ENCODE results near the gene PARP16.
"Not testable (repeated sequence)": the region's sequence is repeated elsewhere in the genome, so short reads cannot be mapped to it uniquely, and the experiment has no call there.

The PARP16 gene

GRCh38 chr15:65275728-65276126 is 11.0 kb downstream of the PARP16 start:
- DNase-seq (ENCODE audit: low spot score): no peak

DNA sequence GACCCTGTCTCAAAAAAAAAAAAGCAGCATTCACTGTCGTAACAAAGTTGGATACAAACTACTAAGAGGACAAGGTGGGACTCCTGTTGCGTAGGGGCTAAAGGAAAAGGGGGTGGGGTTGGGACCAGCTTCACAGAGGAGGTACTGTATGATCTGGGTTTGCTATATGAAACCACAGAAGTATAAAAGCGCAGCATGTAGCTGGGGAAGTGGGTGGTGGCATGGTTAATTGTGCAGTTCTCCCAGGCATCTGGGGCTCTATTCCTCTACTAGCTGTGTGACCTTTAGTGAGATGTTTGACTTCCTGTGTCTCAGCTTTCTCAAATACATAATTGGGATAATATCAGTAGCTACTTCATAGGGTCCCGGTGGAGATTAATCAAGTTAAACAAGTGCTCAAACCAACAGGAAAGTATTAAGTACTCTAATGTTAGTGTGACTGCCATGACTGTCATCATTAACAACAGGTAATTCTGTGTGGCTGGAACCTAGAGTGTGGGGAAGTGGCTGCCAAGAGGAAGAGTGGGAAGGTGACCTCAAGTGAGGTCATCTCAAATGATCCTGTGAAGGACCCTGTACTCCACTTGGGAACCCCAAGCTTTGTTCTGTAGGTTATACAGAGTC is 11.5 kb downstream of the PARP16 start:
- DNase-seq (ENCODE audit: low spot score): no peak

GRCh38 chr15:65270811-65271545 is 15.7 kb downstream of the PARP16 start:
- peak; percentile 72 for DNase-seq (ENCODE audit: low spot score)

- DNase-seq (ENCODE audit: low spot score): no peak
Observed at GRCh38 chr15:65268411-65268810, 18.3 kb downstream of the PARP16 start.

DNA sequence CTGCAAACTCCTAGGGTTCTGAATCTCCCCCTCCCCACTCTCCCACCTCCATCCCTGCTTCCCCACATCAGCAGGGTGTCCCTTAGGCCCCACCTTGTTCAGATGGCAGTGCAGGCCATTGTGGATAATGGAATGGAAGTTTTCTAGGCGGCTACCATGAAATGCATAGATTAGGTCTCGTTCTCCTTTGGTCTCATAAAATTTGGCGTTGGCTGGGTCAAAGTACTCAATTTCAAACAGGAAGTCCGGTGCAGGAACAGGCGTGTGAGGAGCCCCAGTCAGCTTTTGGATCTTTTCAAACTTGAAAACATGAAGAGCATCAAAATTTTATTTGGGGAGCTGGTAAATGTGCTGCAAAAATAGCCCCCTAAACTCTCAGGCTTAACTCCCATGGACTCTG is 20.2 kb downstream of the PARP16 start:
- DNase-seq (ENCODE audit: low spot score): no peak

GRCh38 chr15:65264863-65265430 is 21.7 kb downstream of the PARP16 start:
- DNase-seq (ENCODE audit: low spot score): no peak

DNA sequence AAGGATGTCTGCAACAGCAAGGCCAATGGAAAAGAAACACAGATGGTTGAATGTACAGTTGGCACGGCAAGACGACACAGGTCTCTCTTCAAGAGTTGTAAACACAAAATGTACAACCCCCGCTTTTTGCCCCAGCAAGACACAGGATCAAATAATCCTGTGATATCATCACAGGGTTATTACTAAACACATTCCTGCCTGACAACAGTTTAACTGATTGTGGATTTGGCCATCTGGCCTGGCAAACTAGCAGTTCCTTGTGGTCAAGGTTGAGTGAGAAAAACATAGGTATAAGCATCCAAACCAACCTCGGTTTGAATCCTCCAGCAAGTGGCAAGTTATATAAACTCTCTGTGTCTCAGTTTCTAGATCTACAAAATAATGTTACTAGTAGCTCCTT is 23.4 kb downstream of the PARP16 start:
- DNase-seq (ENCODE audit: low spot score): no peak

DNA sequence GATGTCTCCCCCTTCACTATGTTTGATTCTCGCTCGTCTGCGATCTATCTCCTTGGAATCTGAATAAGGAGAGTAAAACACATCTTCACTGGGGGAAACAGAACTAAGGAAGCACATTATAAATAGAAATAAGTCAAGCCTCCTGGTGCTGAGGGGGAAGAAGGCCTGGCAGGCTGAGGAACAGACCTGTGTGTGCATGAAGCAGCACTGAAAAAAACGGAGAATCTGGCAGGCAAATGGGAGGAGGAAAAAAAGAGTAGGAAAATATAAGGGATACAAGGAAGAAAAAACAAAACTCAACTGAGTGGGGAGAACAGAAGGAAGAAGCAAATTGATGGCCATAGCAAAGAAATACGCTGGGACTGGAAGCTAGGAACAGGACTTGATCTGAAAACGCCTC is 25.7 kb downstream of the PARP16 start:
- DNase-seq (ENCODE audit: low spot score): no peak

DNA sequence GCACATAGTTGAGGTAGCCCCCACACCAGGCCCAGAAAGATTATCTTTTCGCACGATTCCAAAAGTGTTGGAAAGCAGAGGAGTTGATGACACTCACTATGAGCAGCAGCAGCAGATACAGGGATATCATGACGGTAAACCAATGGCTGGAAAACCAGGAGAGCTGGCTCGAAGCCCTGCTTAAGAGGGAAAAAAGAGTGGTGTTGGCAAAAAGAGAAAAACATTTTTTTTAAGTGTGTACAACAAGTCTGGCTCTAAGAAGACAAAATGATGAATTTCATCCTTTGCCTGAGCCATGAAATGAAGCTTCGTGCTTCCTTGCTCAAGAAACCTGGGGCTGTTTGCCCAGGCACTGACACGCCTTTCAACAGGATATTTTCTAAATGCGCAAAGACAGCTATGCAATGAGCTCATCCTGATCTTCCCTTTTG is 27.3 kb downstream of the PARP16 start:
- DNase-seq (ENCODE audit: low spot score): no peak

DNA sequence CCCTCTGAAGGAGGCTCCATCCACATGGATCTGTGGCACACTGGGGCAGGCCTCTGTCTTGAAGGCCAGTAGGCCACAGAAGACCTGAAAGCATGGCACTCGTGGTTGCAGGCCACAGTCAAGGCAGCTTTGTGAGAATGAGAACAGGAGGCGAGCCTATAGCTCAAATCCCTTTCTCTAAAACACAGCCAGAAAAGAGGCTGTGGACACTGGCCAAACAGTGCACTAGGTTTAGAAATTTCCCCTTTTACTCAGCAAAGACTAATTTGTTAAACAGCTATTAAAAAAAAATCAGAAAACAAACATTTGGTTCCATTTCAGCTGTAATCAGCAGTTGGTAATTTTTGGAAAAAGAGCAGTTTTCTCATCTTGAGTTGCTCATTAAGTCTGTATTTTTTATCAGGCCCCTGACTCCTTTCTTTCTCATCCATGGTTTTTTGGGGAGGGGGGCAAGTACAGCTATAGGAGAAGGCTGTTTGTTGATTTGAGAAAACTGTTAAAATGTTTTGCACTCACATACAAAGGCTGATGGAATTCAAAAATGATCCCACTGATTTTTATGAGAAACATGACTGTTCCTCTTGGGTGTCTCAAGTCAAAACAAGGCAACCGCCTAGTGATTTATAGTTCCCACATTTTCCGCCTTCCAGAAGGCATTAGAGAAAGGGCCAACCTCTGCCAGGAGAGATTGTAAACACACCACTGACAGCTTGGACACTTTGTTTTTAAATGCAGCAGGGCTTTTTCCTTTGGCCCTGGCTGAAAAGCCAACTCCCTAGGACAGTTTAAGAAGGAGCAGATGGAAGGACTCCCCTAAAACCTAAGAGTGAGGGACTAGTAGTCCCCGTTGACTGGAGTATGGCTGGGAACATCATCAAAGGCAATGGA is 28.1 kb downstream of the PARP16 start:
- DNase-seq (ENCODE audit: low spot score): no peak

DNA sequence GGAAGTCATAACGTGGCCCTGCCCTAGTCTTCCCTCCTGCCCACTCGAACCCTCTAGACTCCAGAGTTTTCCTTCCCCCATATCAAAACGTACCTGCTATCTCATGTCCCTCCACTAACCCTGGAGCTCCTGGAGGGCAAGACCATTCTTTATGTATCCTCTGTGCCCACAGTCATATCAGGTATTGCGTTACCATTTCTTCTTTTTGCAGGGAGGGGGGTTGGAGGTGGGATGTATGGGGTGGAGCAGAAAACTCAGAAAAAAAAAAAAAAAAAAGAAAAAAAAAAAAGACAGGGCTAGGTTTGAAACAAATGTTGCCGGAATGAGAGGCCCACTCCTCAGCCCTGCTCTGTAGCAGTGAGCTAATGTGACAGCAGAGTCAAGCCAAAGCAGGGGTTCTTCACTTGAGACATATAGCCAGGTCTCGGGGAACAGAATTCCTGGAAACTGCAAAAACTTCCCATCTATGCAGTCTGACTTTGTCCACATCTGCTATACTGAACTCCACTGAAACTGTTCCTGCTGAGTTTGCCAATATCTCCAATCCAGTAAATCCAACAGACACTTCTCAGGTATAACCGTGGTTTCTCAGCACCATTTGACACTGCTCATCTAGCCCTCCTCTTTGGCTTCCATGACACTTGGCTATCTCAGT is 31.1 kb downstream of the PARP16 start:
- DNase-seq (ENCODE audit: low spot score): no peak

DNA sequence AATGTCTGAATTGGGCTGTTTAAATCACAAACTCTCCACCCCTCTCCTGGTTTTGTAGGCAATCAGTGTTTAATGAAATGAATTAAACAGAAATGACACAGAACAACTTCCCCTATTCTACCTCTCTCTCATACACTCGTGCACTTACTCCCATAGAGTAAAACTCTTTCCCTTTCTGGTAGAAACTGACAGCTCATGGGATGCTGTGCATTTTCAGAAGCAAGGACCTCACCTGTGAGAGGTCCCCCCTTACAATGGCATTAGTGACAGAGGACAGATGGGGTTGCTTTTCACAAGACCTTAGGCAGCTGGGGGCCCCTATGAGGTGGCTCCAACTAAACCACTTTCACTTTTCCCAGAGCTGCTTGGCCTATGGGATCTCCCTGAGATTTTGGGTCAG is 31.9 kb downstream of the PARP16 start:
- DNase-seq (ENCODE audit: low spot score): no peak

DNA sequence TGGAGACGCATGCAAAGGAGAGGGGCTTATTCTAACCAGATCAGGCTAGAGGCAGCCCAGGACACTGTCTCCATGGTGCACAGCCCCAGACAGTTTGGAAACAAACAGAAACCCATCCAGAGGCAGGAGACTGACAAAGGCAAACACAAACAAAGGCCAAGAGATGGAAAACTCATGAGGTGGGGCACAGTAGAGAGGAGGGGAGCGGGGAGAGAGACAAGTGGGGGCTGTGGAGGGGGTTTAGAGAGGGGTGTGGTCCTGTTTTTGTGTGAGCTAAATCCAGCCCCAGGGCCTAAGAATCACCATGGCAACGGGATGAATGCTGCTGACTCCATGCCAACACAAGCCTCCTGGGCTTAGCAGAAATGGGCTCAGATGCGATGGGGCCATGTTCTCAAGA is 32.3 kb downstream of the PARP16 start:
- DNase-seq (ENCODE audit: low spot score): no peak

DNA sequence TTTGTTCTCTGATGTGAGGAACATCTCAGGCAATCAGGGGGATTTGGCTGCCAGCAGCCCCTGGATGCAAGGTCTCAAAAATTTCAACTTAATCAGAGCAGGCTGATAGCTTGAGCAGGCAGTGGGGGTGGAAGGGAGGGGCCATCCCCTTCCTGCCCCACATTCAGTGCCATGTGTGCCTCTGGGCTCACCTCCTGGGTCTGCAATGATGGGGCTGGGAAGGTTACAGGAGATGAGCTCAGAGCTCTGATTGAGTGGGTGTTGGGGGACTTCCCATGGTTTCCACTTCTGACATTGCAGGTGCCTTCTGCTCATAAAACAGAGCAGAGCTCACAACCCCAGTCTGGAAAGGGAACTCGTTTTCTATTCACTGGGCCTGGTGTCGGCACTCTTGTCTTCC is 37.0 kb downstream of the PARP16 start:
- DNase-seq (ENCODE audit: low spot score): no peak

- DNase-seq (ENCODE audit: low spot score): no peak
Observed at GRCh38 chr15:65248511-65249255, 38.0 kb downstream of the PARP16 start.

DNA sequence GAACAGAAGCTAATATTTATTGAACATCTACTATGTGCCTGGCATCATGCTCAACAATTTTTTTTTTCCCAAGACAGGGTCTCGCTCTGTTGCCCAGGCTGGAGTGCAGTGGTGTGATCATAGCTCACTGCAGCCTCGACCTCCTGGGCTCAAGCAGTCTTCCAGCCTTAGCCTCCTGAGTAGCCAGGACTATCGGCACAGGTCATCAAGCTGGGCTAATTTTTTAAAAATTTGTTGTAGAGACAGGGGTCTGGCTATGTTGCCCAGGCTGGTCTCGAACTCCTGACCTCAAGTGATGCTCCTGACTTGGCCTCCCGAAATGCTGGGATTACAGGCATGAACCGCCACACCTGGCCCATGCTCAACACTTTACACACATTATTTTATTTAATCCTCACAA is 39.7 kb downstream of the PARP16 start:
- no peak for DNase-seq (ENCODE audit: low spot score)

GRCh38 chr15:65246026-65246714 is 40.5 kb downstream of the PARP16 start:
- no peak for DNase-seq (ENCODE audit: low spot score)

- DNase-seq (ENCODE audit: low spot score): peak; percentile 45
Observed at GRCh38 chr15:65245096-65245856, 41.4 kb downstream of the PARP16 start.

DNA sequence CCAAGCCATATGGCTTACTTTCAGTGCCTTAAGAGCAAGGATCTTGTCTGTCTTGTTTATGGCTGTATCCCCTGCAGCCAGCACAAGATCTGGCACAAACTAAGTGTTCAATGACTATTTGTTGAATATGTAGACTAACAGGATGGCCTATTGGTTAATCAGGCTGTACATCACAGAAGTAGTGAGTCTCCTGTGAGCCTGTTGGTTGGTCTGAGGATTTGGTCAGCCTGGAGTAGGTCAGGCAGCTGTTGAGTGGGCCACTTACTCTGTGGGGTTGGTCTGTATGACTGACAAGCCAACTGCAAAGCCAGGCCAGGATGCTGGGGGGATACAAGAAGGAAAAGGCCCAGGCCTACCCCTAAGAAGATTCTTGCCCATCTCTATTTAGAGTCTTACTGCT is 42.0 kb downstream of the PARP16 start:
- DNase-seq (ENCODE audit: low spot score): no peak

DNA sequence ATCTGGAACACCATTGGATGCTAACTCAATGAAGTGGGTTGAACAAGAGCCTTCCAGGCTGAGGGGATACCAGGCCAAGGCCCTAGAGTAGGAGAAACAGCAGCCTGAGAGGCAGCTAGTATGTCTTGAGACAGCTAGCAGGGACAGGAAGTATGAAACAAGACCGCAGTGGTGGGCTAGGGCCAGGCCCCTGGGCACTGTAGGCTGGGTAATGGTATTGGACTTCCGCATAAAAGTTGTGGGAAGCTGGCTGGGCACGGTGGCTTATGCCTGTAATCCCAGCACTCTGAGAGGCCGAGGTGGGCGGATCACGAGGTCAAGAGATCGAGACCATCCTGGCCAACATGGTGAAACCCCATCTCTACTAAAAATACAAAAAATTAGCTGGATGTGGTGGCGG is 50.2 kb downstream of the PARP16 start:
- DNase-seq (ENCODE audit: low spot score): not testable (repeated sequence)

Data from RKO (cell line).